Neural progenitor cell (in vitro differentiated cells): ENCODE measurements around the gene SASS6. TPM values are rescaled to one million over a fixed set of nuclear protein-coding genes. Genes with fewer than 3 reads are reported as not detected.
"Not testable (repeated sequence)": the region's sequence is repeated elsewhere in the genome, so short reads cannot be mapped to it uniquely, and the experiment has no call there.

ENCODE experiments used
- DNase-seq: peaks from one replicate; pipeline ENCODE4 v3.0.0-alpha.2; 2016; ENCODE audit warnings: low spot score
- H2AFZ ChIP-seq: fragments of 200-600 bp; sonication (generic); replicated peaks from 2 replicates; pipeline ENCODE4 v1.6.1; 2016; ENCODE audit warnings: antibody characterized with exemption
- H3F3A ChIP-seq: fragments of 200-600 bp; sonication (generic); 2 replicates; pipeline ENCODE4 v1.6.1; 2016; ENCODE audit warnings: antibody characterized with exemption, low read depth
- H3K27ac ChIP-seq: fragments of 200-600 bp; sonication (generic); 2 replicates; pipeline ENCODE4 v1.5.1; 2016; ENCODE audit warnings: mild to moderate bottlenecking
- H3K27me3 ChIP-seq: fragments of 200-600 bp; sonication (generic); 2 replicates; pipeline ENCODE4 v1.6.1; 2016; ENCODE audit warnings: mild to moderate bottlenecking, moderate library complexity
- H3K36me3 ChIP-seq: fragments of 200-600 bp; sonication (generic); 2 replicates; pipeline ENCODE4 v1.5.1; 2016
- H3K4me1 ChIP-seq: fragments of 200-600 bp; sonication (generic); 2 replicates; pipeline ENCODE4 v1.6.1; 2016; ENCODE audit warnings: mixed run types
- H3K4me2 ChIP-seq: fragments of 200-600 bp; sonication (generic); 2 replicates; pipeline ENCODE4 v1.6.1; 2016
- H3K4me3 ChIP-seq: fragments of 200-600 bp; sonication (generic); 2 replicates; pipeline ENCODE4 v1.5.1; 2016
- H3K79me2 ChIP-seq: fragments of 200-600 bp; sonication (generic); 2 replicates; pipeline ENCODE4 v1.6.1; 2016; ENCODE audit warnings: low read depth
- H3K9ac ChIP-seq: fragments of 200-600 bp; sonication (generic); 2 replicates; pipeline ENCODE4 v1.6.1; 2016
- H3K9me3 ChIP-seq: fragments of 200-600 bp; sonication (generic); 2 replicates; pipeline ENCODE4 v1.5.1; 2016; ENCODE audit warnings: low read depth
- H4K20me1 ChIP-seq: fragments of 200-600 bp; sonication (generic); 2 replicates; pipeline ENCODE4 v1.6.1; 2016; ENCODE audit warnings: low read depth
- H3K27ac Mint-ChIP-seq: 3 replicates; pipeline ENCODE4 v1.8.0; 2021; ENCODE audit warnings: mixed read lengths
- H3K27me3 Mint-ChIP-seq: 2 replicates; pipeline ENCODE4 v1.8.0; 2022; ENCODE audit warnings: low read depth, mild to moderate bottlenecking, inconsistent platforms, moderate library complexity, mixed read lengths; ENCODE audit not compliant: insufficient read depth
- H3K36me3 Mint-ChIP-seq: 3 replicates; pipeline ENCODE4 v1.8.0; 2021; ENCODE audit warnings: mixed read lengths
- H3K4me1 Mint-ChIP-seq: 3 replicates; pipeline ENCODE4 v1.8.0; 2021; ENCODE audit warnings: mixed read lengths
- H3K4me3 Mint-ChIP-seq: 3 replicates; pipeline ENCODE4 v1.8.0; 2021; ENCODE audit warnings: mild to moderate bottlenecking, moderate library complexity, mixed read lengths
- H3K9me3 Mint-ChIP-seq: 3 replicates; pipeline ENCODE4 v1.8.0; 2020; ENCODE audit warnings: mixed read lengths
- EZH2 ChIP-seq: fragments of 200-600 bp; sonication (generic); IDR thresholded peaks from 2 replicates; pipeline ENCODE4 v1.6.1; 2017; ENCODE audit warnings: antibody characterized with exemption, mild to moderate bottlenecking, moderate library complexity
- EZH2phosphoT487 ChIP-seq: fragments of 200-600 bp; sonication (generic); IDR thresholded peaks from 2 replicates; pipeline ENCODE4 v1.6.1; 2017; ENCODE audit warnings: antibody characterized with exemption
- total RNA-seq: library from RNA; depleted of rRNA; stranded (reverse); fragments of >200 nt; gene quantifications from 2 replicates; pipeline ENCODE4 v1.2.3, GENCODE V29; 2015; ENCODE audit warnings: low replicate concordance
- TF ChIP-seq, protein P1 (sequence below): fragments of 200-600 bp; sonication (generic); IDR thresholded peaks from 2 replicates; pipeline ENCODE4 v1.5.1; 2017; ENCODE audit warnings: antibody characterized with exemption, mild to moderate bottlenecking

The SASS6 gene
- total RNA-seq, 1 donor from 2014 or later: 31.7 TPM

DNA sequence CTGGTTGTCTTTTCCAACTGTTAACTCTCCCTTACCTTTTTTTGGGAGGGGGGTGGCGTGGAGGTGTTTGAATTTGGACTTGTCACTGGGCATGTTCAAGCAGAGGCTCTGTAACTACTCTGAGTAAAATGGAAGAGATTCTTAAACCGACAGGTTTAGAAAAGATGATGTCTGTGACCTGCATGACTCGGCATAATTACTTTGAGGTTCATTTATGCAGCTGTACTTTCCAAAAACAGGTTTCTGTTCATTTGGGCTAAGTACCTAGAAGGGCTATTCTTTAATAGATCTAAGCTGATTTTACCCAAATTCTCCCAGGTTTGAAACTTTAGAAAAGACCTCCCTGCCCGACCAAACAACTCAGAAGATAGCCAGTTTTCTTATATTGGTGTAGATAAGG, 82.6 kb downstream of the SASS6 start:
- Histone ChIP-seq H3F3A (no peaks in the 10 kb centered on the region), H3K79me2 (peaks cover 98% of the 10 kb centered on the region), H4K20me1 (peaks cover 50% of the 10 kb centered on the region), H3K27me3 (no peaks in the 10 kb centered on the region), H3K4me1 (peaks cover 14% of the 10 kb centered on the region), H2AFZ (no peak overlapping the region), H3K27ac (no peak overlapping the region), H3K9me3 (no peaks in the 10 kb centered on the region), H3K36me3 (peaks cover 5% of the 10 kb centered on the region), H3K4me3 (no peak overlapping the region), H3K9ac (no peak overlapping the region), H3K4me2 (no peak overlapping the region)
- peaks cover 16% of the 10 kb centered on the region for H3K9me3 Mint-ChIP-seq
- peaks cover 47% of the 10 kb centered on the region for H3K36me3 Mint-ChIP-seq
- TF ChIP-seq, protein P1, sequence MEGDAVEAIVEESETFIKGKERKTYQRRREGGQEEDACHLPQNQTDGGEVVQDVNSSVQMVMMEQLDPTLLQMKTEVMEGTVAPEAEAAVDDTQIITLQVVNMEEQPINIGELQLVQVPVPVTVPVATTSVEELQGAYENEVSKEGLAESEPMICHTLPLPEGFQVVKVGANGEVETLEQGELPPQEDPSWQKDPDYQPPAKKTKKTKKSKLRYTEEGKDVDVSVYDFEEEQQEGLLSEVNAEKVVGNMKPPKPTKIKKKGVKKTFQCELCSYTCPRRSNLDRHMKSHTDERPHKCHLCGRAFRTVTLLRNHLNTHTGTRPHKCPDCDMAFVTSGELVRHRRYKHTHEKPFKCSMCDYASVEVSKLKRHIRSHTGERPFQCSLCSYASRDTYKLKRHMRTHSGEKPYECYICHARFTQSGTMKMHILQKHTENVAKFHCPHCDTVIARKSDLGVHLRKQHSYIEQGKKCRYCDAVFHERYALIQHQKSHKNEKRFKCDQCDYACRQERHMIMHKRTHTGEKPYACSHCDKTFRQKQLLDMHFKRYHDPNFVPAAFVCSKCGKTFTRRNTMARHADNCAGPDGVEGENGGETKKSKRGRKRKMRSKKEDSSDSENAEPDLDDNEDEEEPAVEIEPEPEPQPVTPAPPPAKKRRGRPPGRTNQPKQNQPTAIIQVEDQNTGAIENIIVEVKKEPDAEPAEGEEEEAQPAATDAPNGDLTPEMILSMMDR: no peak
- TF ChIP-seq EZH2: no peak
- no peak for TF ChIP-seq EZH2phosphoT487
- H3K4me3 Mint-ChIP-seq: no peak overlapping the region
- no peaks in the 10 kb centered on the region for H3K27me3 Mint-ChIP-seq
- peaks cover 12% of the 10 kb centered on the region for H3K4me1 Mint-ChIP-seq
- H3K27ac Mint-ChIP-seq: no peak overlapping the region
- no peak for DNase-seq

DNA sequence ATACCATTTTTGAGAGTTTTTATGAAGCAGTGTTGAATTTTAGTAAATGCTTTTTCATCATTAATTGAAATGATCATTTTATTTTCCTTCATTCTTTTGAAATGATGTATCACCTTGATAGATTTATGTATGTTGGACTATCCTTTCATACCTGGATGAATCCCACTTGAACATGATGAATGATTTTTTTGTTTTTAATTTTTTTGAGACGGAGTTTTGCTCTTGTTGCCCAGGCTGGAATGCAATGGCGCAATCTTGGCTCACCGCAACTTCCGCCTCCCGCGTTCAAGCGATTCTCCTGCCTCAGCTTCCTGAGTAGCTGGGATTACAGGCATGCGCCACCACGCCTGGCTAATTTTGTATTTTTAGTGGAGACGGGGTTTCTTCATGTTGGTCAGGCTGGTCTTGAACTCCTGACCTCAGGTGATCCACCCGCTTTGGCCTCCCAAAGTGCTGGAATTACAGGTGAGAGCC, 85.5 kb downstream of the SASS6 start:
- Histone ChIP-seq H4K20me1 (peaks cover 51% of the 10 kb centered on the region), H3K4me1 (peaks cover 18% of the 10 kb centered on the region), H3K79me2 (peaks cover 99% of the 10 kb centered on the region)
- H3K4me2 ChIP-seq, H3K9ac ChIP-seq, H2AFZ ChIP-seq, H3K27me3 ChIP-seq, H3K36me3 ChIP-seq, H3K27ac ChIP-seq, H3K4me3 ChIP-seq, H3K27ac Mint-ChIP-seq, H3K27me3 Mint-ChIP-seq, H3F3A ChIP-seq, DNase-seq, H3K9me3 ChIP-seq, H3K4me3 Mint-ChIP-seq: not testable (repeated sequence)
- Mint-ChIP-seq H3K9me3 (peaks cover 34% of the 10 kb centered on the region), H3K4me1 (peaks cover 21% of the 10 kb centered on the region), H3K36me3 (peaks cover 57% of the 10 kb centered on the region)

DNA sequence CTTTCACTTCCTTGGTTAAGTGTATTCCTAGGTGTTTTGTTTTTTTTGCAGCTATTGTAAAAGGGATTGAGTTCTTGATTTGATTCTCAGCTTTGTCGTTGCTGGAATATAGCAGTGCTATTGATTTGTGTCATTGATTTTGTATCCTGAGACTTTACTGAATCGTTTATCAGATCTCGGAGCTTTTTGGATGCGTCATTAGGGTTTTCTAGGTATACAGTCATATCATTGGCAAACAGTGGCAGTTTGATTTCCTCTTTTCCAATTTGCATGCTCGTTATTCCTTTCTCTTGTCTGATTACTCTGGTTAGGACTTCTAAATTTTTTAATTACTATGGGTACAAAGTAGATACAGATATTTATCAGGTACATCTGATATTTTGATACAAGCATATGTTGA, 87.5 kb downstream of the SASS6 start:
- TF ChIP-seq, protein P1: no peak
- TF ChIP-seq EZH2phosphoT487 (no peak), EZH2 (no peak)
- H3K27ac ChIP-seq: no peak overlapping the region
- H3K27ac Mint-ChIP-seq: no peak overlapping the region
- H3K79me2 ChIP-seq: peaks cover 100% of the 10 kb centered on the region
- H3K9ac ChIP-seq: no peak overlapping the region
- H3K4me3 ChIP-seq: no peak overlapping the region
- H3K9me3 ChIP-seq: no peaks in the 10 kb centered on the region
- H3K27me3 Mint-ChIP-seq: no peaks in the 10 kb centered on the region
- peaks cover 25% of the 10 kb centered on the region for H3K4me1 ChIP-seq
- no peak overlapping the region for H2AFZ ChIP-seq
- peaks cover 34% of the 10 kb centered on the region for H3K9me3 Mint-ChIP-seq
- H4K20me1 ChIP-seq: peaks cover 67% of the 10 kb centered on the region
- peaks cover 10% of the 10 kb centered on the region for H3F3A ChIP-seq
- no peak overlapping the region for H3K4me2 ChIP-seq
- H3K36me3 Mint-ChIP-seq: peaks cover 51% of the 10 kb centered on the region
- peaks cover 31% of the 10 kb centered on the region for H3K4me1 Mint-ChIP-seq
- no peak for DNase-seq
- H3K4me3 Mint-ChIP-seq: no peak overlapping the region
- H3K27me3 ChIP-seq: no peaks in the 10 kb centered on the region
- H3K36me3 ChIP-seq: no peaks in the 10 kb centered on the region

DNA sequence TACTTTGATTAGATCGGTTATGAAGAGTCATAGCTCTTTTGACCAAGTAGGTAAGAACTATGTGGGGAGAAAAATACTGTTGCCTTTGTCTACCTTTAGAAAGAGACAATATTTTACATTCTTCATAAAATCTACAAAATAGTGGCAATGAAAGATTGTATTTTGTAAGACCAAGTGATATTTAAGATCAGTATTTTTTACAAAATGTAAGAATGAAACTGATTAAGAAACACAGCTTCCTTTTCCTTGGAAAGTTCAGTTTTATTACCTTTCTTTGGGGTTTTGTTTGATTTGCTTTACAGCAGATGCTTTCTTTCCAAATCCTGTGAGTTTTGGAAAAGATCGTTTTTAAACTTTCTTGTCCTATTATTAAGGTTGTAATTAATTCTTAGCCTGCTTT, 93.1 kb downstream of the SASS6 start:
- H3K36me3 ChIP-seq: no peaks in the 10 kb centered on the region
- H3F3A ChIP-seq: peaks cover 36% of the 10 kb centered on the region
- H3K27ac ChIP-seq: no peak overlapping the region
- H3K79me2 ChIP-seq: peaks cover 88% of the 10 kb centered on the region
- no peak for DNase-seq
- peak overlapping the region; percentile 87 for H3K4me2 ChIP-seq
- Mint-ChIP-seq H3K4me1 (peaks cover 47% of the 10 kb centered on the region), H3K27ac (no peak overlapping the region), H3K27me3 (no peaks in the 10 kb centered on the region), H3K36me3 (peaks cover 20% of the 10 kb centered on the region), H3K4me3 (peak overlapping the region; percentile 98), H3K9me3 (peaks cover 13% of the 10 kb centered on the region)
- TF ChIP-seq EZH2phosphoT487 (no peak), EZH2 (no peak)
- TF ChIP-seq, protein P1: no peak
- H4K20me1 ChIP-seq: peaks cover 37% of the 10 kb centered on the region
- H3K4me3 ChIP-seq: peak overlapping the region; percentile 99
- peaks cover 27% of the 10 kb centered on the region for H3K4me1 ChIP-seq
- H3K9ac ChIP-seq: peak overlapping the region; percentile 98
- no peaks in the 10 kb centered on the region for H3K27me3 ChIP-seq
- no peak overlapping the region for H2AFZ ChIP-seq
- H3K9me3 ChIP-seq: no peaks in the 10 kb centered on the region
